GM18868 (cell line): ENCODE results near the gene NDUFAF5.
"Not testable (repeated sequence)": the region's sequence is repeated elsewhere in the genome, so short reads cannot be mapped to it uniquely, and the experiment has no call there.

ENCODE experiments used
- ATAC-seq: cut with Tn5 transposase; IDR thresholded peaks from one replicate; pipeline ENCODE4 v1.9.1; 2021; ENCODE audit warnings: mild to moderate bottlenecking, moderate library complexity; ENCODE audit not compliant: unreplicated experiment

Gene NDUFAF5, protein sequence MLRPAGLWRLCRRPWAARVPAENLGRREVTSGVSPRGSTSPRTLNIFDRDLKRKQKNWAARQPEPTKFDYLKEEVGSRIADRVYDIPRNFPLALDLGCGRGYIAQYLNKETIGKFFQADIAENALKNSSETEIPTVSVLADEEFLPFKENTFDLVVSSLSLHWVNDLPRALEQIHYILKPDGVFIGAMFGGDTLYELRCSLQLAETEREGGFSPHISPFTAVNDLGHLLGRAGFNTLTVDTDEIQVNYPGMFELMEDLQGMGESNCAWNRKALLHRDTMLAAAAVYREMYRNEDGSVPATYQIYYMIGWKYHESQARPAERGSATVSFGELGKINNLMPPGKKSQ

DNA sequence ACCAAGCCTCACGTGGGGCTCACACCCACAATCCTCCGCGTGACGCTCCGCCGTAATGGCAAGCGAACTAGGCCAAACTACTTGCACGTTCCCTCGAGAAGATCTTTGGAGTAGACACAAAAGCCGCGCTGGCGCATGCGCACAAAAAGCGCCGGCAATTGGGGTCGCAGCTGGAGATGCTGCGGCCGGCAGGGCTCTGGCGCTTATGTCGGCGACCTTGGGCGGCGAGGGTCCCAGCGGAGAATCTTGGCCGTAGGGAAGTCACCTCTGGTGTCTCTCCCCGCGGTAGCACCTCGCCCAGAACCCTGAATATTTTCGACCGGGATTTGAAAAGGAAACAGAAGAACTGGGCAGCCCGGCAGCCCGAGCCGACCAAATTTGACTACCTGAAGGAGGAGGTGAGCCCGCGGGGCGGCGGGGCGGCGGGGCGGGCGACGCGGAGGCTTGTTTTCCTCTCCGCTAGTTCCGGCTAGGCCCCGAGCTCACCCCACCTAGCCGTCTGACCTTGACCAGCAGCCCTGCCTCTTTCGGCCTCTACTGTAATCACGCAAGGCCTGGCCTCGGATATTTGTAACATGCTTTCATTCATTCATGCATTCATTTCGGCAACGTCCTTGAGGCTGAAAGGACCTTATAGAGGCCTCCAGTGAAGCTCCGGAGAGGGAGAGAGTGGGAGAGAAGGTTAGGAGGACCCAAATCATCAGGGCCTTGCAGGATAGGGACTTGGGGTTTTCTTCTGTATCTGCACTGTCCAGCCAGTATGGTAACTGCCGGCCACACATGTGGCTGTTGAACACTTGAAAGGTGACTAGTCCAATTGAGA is at the start of gene NDUFAF5, which contains the start of gene ESF1:
Gene NDUFAF5, plus strand, starts transcription at position 136 of the 823 bp plus-strand sequence. Its CDS starts 41 bp downstream, at position 177.
Gene ESF1, minus strand, starts transcription at position 27 of the 823 bp plus-strand sequence. CDS start 1,779 bp downstream, outside the sequence.
- peak; percentile 97 for ATAC-seq

DNA sequence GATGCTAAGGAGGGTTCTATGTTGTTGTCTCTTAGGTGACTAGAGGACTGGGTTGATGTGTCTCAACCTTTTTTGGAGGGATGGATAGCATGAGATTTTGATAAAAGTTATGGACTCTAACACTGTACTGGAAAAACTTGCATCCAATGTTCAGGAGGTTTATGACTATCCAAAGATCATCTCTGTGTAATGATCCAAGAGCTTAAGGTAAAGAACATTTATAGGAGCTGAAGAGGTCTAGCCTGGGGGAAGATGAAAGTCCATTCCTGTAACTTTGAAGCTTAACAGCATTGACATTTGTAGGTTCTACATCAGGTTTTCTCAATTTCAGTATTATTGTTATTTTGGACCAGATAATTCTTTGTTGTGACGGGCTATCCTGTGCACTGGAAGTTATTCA is 49.0 kb upstream of the NDUFAF5 start:
- ATAC-seq = no peak

DNA sequence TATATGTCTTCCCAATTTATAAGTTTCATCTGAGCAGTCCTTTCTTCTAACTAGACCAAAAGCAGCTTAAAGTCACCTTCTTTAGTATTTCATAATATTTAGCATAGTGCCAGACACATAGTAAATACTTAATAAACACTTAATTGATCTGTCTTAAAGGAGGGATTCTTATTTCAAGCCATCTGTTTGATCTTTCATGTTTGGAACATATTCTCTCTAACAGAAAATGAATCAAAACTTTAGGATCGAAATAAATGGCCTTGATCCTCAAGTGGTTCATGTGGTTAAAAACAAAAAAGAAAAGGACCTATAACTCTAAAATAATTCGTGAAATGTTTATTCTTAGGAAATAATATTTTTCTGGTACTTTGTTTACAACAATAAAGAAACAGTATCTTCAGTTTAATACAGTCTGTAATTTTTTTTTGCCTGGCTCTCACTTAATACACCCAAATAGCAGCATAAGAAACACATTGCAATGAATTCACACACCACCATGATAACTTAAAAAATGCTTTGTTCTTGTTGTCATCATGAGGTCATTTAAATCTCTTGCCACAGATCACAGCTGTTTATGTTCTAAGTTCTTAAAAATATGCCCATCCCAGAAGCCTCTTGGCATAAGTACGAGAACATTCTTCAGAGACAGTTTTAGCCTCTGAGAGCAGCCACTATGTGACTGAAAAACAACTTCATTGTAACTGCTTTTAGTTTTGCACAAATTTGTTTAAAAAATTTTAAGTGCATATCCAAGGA is 48.2 kb upstream of the NDUFAF5 start:
- ATAC-seq = no peak

DNA sequence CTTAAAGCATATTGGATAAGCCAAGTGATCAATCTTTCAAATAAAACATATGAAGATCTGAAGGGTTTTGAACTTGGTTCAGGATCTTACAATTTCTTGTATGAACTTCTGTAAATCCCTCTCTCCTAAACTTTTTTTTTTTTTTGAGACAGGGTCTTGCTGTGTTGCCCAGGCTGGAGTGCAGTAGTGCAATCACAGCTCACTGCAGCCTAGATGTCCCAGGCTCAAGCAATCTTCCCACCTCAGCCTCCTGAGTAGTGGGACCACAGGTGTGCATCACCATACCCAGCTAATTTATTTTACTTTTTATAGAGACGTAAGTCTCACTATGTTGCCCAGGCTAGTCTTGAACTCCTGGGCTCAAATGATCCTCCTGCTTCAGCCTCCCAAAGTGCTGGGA is 46.6 kb upstream of the NDUFAF5 start:
- not testable (repeated sequence) for ATAC-seq

DNA sequence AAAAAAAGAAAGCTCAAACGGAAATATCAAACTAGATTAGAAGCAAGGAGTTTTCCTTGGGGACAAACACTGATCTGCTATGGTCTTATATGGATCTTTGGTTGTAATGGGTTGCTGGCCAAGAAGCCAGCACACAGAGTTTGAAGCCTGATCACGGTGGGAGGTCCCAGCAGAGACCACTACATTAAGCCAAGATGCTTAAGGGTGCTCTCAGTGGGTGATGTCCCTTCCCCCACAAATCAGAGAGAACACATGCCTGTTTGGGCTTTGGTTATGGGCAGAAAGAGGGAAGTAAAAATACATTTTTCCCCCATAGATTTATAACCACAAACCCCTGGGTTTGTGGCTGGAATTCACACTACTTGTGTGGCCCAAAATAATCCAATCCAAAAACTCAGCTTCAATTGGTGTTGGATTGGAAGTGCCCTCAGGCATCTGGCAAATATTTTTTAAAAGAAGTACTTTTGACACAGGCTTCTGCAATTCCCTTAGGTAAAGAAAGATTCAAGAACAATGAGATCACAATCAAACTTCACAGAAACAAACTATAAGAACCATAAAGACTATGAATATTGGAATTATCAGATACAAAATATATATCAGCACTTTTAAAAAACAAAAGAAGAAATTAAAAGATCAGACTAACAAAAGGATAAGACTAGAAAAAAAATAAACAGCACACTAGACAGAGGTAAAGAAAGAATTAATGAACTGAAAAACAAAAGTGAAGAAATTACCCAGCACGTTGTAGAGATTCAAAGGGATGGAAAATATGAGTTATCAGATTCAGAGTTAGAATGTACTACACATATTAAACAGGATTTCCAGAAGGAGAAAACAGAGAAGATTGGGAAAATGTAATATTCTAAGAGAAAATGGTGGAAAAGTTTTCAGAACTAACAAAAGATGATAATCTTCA is 44.8 kb upstream of the NDUFAF5 start:
- no peak for ATAC-seq

DNA sequence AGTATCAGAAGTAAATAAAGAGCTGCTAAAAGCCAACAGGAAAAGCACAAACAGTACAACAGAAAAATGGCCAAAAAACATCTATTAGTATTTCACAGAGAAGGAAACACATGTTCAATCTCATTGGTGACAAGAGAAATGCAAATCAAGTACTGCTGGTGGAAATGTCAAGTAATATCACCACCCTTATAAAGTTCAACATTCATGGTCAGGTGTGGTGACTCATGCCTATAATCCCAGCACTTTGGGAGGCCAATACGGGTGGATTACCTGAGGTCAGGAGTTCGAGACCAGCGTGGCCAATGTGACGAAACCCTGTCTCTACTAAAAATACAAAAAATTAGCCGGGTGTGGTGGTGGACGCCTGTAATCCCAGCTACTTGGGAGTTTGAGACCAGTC is 42.9 kb upstream of the NDUFAF5 start:
- ATAC-seq = no peak

DNA sequence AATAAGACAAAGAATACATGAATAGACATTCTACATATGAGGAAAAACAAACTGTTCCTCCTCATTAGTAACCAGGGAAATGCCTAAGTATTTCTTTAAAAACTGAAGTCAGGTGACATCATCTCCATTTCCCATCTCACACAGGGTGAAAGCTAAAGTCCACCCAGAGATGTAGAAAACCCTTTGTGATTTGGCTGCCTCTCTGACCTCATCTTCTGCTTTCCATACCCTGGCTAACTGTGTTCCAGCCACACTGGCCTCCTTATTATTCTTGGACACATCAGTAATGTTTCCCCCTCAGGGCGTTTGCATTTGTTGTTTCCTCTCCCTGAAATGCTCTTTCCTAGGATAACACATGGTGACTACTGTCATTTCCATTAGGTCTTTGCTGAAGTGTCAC is 40.5 kb upstream of the NDUFAF5 start:
- no peak for ATAC-seq

DNA sequence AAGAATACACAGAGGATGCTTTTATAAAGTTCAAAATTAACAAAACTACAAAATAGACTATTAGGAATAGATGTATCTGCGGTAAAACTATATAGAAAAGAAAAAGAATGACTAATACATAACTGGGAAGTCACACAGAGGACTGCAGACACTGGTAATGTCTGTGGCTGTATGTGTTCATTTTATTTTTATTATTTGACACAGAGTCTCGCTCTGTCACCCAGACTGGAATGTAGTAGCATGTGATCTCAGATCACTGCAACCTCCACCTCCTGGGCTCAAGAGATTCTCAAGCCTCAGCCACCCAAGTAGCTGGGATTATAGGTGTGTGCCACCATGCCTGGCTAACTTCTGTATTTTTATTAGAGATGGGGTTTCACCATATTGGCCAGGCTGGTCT is 39.0 kb upstream of the NDUFAF5 start:
- no peak for ATAC-seq

DNA sequence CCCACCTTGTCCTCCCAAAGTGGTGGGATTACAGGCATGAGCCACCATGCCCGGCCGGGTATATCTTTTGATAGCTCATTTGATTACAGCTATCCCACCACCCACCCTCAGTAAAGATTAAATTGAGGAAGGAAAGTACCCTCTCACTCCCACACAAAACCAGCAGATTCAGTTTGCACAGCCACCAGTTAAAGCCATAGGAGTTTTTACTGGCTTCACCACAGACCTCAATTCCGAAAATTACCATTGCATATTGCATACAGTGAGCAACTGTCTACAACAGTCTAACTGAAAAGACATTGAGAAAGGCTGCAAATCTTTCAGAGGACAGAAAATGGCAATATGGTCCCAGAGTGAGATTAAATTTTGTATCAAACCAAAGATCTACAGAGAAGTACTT is 35.0 kb upstream of the NDUFAF5 start:
- no peak for ATAC-seq

DNA sequence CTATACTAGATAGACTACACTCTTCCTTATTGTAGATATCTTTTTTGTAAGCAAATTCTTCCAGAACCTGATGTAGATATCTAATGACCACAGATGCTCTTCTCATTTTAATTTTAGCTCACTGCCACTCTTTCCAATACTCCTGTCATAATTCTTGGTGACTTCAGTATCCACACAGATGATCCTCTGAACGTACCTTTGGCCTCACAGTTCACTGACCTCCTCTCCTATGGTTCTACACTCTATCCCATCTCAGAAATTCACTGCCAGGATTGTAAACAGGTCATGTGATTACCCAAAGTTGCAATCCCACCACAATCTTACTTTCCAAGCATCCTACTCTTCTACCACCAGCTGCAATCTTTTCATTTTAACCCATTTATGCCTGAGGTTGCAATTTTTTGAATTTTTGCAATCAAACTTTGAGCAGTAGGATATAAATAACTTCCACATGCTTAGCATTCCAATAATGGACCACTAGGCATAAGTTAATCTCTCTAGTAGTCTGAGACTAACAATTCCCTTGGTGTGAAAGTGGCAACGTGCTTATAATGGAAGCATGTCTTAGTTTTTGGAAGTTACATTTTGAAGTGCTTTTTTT is 31.3 kb upstream of the NDUFAF5 start:
- ATAC-seq = no peak

DNA sequence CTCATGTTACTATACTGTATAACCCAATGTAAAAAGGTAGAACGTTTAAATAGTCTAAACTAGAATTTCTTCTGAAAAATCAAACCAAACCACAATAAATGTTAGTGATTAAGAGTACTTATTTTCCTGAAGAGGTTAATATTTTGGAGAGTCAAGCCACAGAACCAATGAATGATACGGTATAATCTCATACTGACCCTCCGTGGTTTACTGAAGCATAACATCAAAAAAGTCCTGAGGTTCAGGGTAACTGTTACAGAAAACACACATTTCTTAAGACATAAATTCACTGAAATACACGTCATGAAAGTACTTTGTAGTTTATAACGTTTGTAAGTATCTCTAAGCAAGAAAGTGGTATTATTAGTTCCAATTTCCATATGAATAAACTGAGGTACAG is 29.0 kb upstream of the NDUFAF5 start:
- ATAC-seq = no peak

DNA sequence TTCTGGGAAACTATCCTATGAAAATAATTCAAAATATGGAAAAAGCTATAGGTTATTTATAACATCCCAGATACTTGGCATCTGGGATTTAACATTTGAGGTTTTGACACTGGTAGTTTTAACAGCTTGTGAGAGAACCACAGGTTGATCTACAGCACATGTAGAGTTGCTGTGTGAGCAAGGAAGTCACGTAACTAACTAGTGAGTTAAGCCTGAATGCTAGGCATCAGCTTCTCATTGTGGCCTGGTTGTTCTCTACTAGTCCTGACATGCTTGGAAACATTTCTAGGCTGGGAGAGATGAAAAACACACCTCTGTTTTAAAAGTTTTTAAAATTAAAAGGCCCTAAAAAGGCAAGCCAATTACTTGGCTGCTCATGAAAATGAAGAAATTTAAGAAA is 28.3 kb upstream of the NDUFAF5 start:
- ATAC-seq = no peak

DNA sequence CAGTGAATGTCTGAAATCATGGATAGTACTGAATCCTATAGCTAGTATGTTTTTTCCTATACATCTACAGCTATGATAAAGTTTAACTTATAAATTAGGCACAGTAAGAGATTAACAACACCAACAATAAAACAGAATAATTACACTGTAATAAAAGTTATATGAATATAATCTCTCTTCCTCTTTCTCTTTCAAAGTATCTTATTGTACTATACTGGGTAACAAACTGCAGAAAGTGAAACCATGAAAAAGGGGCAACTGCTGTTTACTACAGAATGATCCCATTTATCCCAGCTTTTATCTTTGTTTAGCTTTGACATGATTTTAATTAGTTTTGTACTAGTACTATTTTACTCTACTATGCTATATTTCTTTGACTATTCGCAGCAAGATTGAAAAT is 25.9 kb upstream of the NDUFAF5 start:
- no peak for ATAC-seq

DNA sequence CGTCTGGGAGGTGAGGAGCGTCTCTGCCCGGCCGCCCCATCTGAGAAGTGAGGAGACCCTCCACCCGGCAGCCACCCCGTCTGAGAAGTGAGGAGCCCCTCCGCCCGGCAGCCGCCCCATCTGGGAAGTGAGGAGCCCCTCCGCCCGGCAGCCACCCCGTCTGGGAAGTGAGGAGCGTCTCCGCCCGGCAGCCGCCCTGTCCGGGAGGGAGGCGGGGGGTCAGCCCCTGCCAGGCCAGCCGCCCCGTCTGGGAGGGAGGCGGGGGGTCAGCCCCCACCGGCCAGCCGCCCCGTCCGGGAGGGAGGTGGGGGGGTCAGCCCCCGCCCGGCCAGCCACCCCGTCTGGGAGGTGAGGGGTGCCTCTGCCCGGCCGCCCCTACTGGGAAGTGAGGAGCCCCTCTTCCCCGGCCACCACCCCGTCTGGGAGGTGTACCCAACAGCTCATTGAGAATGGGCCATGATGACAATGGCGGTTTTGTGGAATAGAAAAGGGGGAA is 24.3 kb upstream of the NDUFAF5 start:
- not testable (repeated sequence) for ATAC-seq

DNA sequence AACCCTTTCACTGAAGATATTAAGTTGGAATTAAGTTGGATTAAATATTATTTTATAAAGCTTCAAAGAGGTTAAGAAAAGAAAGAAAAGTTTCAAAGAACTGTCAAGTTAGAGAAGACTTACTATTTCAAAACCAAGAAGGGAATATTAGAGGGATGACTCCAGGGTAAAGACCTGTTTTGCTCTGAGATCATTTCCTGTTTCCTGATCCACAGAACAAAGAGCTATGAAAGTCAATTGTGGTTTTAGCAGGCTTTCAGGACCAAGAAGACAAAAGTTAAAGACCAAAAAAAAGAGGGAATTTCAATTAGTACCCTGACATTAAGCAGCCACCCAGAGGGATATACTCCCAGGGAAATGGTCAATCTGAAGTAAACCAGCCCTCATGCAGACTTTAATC is 19.5 kb upstream of the NDUFAF5 start:
- ATAC-seq = no peak

DNA sequence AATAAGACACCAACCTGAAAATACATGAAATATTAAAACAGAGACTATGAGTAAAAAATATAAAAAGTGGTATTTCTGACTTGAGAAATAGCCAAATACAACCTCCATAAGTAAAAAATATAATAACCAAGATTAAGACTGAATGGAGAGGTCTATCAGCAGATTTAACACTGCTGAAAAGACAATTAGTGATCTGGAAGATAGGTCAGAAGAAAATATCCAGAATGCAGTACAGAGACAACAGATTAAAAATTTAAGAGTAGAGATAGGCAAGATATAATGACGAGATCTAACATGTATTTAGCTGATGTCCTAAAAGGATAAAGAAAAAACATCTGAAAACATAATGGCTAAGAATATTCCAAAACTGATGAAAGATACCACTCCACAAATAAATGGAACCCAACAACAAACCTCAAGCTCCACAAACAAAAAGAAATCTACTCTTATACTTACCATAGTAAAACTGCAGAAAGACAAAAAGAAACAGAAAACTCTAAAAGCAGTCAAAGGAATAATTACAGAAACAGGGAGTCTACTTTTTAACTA is 18.9 kb upstream of the NDUFAF5 start:
- no peak for ATAC-seq

DNA sequence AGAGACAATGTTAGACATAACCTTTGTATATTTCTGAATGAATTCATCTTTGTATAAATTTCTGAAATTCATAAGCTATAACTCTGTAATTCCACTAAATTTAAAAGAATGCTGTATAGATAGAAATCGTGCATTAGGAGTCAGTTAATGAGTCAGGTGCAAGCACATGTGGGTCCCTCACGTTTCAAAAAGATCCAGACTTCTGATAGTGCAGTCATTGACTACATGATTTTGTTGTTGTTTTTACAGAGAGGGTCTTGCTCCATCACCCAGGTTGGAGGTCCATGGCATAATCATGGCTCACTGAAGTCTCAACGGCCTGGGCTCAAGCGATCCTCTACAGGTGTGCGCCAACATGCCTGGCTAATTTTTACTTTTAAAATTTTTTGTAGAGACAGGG is 14.7 kb upstream of the NDUFAF5 start:
- ATAC-seq = no peak

DNA sequence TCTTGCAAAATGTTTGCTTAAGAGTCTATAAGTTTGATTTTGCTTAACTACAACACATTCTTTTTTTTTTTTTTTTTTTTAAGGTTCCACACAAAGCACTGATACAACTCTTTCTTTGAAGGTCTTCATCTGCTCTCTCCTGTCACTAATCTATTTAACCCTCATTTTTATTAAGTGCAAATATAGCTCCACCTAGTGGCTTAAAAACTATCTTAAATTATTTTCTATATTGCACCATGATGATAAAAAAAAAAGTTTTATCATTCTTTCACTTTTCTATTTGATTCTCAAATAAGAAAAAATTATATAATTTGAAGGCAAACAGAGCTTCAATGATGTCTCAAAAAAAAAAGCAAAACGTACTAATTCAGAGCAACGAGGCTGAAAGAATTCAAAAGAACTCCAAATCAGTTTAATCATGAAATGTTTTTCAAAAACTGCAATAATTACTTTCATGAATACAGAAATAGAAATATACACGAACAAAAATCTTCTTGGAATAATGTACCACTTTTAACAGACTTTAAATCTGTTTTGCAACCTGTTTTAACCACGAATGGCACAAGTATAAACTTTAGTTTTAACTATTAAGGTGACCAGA is 12.9 kb upstream of the NDUFAF5 start:
- ATAC-seq = no peak

DNA sequence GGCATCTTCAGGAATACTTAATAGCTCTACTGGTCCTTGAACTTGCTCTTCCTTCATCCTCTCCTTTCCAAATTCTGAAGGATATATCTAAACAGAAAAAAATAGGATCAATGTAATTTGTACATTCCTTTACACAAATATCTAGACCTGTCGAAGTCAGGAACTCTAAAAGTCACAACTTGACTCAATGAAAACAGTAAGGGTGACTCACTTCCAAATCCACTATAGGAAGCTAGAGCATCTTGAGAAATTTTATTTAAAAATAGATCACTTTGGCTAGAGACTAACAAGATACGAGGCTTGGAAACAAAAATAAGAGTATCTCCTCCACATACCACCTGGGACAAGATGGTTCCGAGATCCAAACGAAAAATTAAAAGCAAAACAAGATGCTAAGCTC is 12.3 kb upstream of the NDUFAF5 start:
- no peak for ATAC-seq
